ENCODE results near the gene TM9SF4.

The TM9SF4 gene

GRCh38 chr20:32144898-32145662 is 35.6 kb downstream of the TM9SF4 start:
- H3K4me1 Mint-ChIP-seq (ENCODE audit: low read depth) = no peaks in the 10 kb centered on the region
- no peaks in the 10 kb centered on the region for H3K27me3 Mint-ChIP-seq
- intact Hi-C loops (cut with micrococcal nuclease) = no loop called here
- no peak overlapping the region for H3K4me3 Mint-ChIP-seq
- H3K36me3 Mint-ChIP-seq (ENCODE audit: low read depth) = peaks cover 96% of the 10 kb centered on the region
- no peaks in the 10 kb centered on the region for H3K9me3 Mint-ChIP-seq
- no peak overlapping the region for H3K27ac Mint-ChIP-seq

GRCh38 chr20:32149566-32150170 is 40.2 kb downstream of the TM9SF4 start:
- Mint-ChIP-seq H3K4me3 (no peak overlapping the region), H3K36me3 (ENCODE audit: low read depth) (peaks cover 96% of the 10 kb centered on the region), H3K27ac (no peak overlapping the region), H3K4me1 (ENCODE audit: low read depth) (peaks cover 17% of the 10 kb centered on the region), H3K9me3 (no peaks in the 10 kb centered on the region), H3K27me3 (peaks cover 5% of the 10 kb centered on the region)
- intact Hi-C loops (cut with micrococcal nuclease) = no loop called here

GRCh38 chr20:32150291-32150848 is 40.9 kb downstream of the TM9SF4 start:
- H3K4me3 Mint-ChIP-seq = no peak overlapping the region
- H3K4me1 Mint-ChIP-seq (ENCODE audit: low read depth) = peaks cover 24% of the 10 kb centered on the region
- no peaks in the 10 kb centered on the region for H3K9me3 Mint-ChIP-seq
- peaks cover 94% of the 10 kb centered on the region for H3K36me3 Mint-ChIP-seq (ENCODE audit: low read depth)
- H3K27me3 Mint-ChIP-seq = peaks cover 5% of the 10 kb centered on the region
- peak overlapping the region; percentile 45 for H3K27ac Mint-ChIP-seq
- intact Hi-C loops (cut with micrococcal nuclease) = no loop called here

- H3K4me3 Mint-ChIP-seq = no peak overlapping the region
- H3K27ac Mint-ChIP-seq = peak overlapping the region; percentile 21
- intact Hi-C loops (cut with micrococcal nuclease) = no loop called here
- no peaks in the 10 kb centered on the region for H3K9me3 Mint-ChIP-seq
- peaks cover 37% of the 10 kb centered on the region for H3K4me1 Mint-ChIP-seq (ENCODE audit: low read depth)
- H3K27me3 Mint-ChIP-seq = peaks cover 15% of the 10 kb centered on the region
- peaks cover 88% of the 10 kb centered on the region for H3K36me3 Mint-ChIP-seq (ENCODE audit: low read depth)
Measured at GRCh38 chr20:32152421-32153155, 43.1 kb downstream of the TM9SF4 start.

- no peak overlapping the region for H3K4me3 Mint-ChIP-seq
- intact Hi-C loops (cut with micrococcal nuclease) = no loop called here
- H3K4me1 Mint-ChIP-seq (ENCODE audit: low read depth) = peaks cover 37% of the 10 kb centered on the region
- peaks cover 16% of the 10 kb centered on the region for H3K27me3 Mint-ChIP-seq
- peaks cover 88% of the 10 kb centered on the region for H3K36me3 Mint-ChIP-seq (ENCODE audit: low read depth)
- H3K27ac Mint-ChIP-seq = no peak overlapping the region
- no peaks in the 10 kb centered on the region for H3K9me3 Mint-ChIP-seq
Measured at GRCh38 chr20:32153156-32153665, 43.7 kb downstream of the TM9SF4 start.

GRCh38 chr20:32153771-32154170 is 44.3 kb downstream of the TM9SF4 start:
- Mint-ChIP-seq H3K36me3 (ENCODE audit: low read depth) (peaks cover 92% of the 10 kb centered on the region), H3K27ac (no peak overlapping the region)
- intact Hi-C loops (cut with micrococcal nuclease) = loop anchor here (2.0 kb wide), 1 partner anchor 53 kb away; the partner anchor contains the start of genes PLAGL2 and POFUT1

GRCh38 chr20:32155017-32155981 is 45.8 kb downstream of the TM9SF4 start:
- Mint-ChIP-seq H3K4me1 (ENCODE audit: low read depth) (peaks cover 37% of the 10 kb centered on the region), H3K27ac (peak overlapping the region; percentile 68), H3K27me3 (peaks cover 16% of the 10 kb centered on the region), H3K9me3 (no peaks in the 10 kb centered on the region), H3K4me3 (peak overlapping the region; percentile 35), H3K36me3 (ENCODE audit: low read depth) (peaks cover 93% of the 10 kb centered on the region)
- intact Hi-C loops (cut with micrococcal nuclease) = loop anchor here (2.0 to 5.0 kb wide), 2 partner anchors 38 to 52 kb away; partner anchors contain the start of genes PLAGL2 and POFUT1

More at GRCh38 chr20:32153771-32154170, 44.3 kb downstream of the TM9SF4 start:
- no peak overlapping the region for H3K4me3 Mint-ChIP-seq
- H3K27me3 Mint-ChIP-seq = peaks cover 16% of the 10 kb centered on the region
- H3K9me3 Mint-ChIP-seq = no peaks in the 10 kb centered on the region
- peaks cover 37% of the 10 kb centered on the region for H3K4me1 Mint-ChIP-seq (ENCODE audit: low read depth)

- peak overlapping the region; percentile 61 for H3K27ac Mint-ChIP-seq
- peaks cover 11% of the 10 kb centered on the region for H3K27me3 Mint-ChIP-seq
- H3K36me3 Mint-ChIP-seq (ENCODE audit: low read depth) = peaks cover 93% of the 10 kb centered on the region
- no peaks in the 10 kb centered on the region for H3K9me3 Mint-ChIP-seq
- intact Hi-C loops (cut with micrococcal nuclease) = loop anchor here (5.0 kb wide), 1 partner anchor 40 kb away; no protein-coding TSS in a partner anchor
- H3K4me3 Mint-ChIP-seq = no peak overlapping the region
- peaks cover 26% of the 10 kb centered on the region for H3K4me1 Mint-ChIP-seq (ENCODE audit: low read depth)
Measured at GRCh38 chr20:32157611-32158010, 48.1 kb downstream of the TM9SF4 start.

- no peaks in the 10 kb centered on the region for H3K9me3 Mint-ChIP-seq
- no peak overlapping the region for H3K27ac Mint-ChIP-seq
- peaks cover 93% of the 10 kb centered on the region for H3K36me3 Mint-ChIP-seq (ENCODE audit: low read depth)
- H3K4me1 Mint-ChIP-seq (ENCODE audit: low read depth) = peaks cover 24% of the 10 kb centered on the region
- intact Hi-C loops (cut with micrococcal nuclease) = loop anchor here (5.0 kb wide), 1 partner anchor 41 kb away; no protein-coding TSS in a partner anchor
- peaks cover 10% of the 10 kb centered on the region for H3K27me3 Mint-ChIP-seq
- no peak overlapping the region for H3K4me3 Mint-ChIP-seq
Measured at GRCh38 chr20:32158351-32158750, 48.8 kb downstream of the TM9SF4 start.

- Mint-ChIP-seq H3K27ac (no peak overlapping the region), H3K36me3 (ENCODE audit: low read depth) (peaks cover 93% of the 10 kb centered on the region), H3K9me3 (no peaks in the 10 kb centered on the region), H3K4me1 (ENCODE audit: low read depth) (peaks cover 24% of the 10 kb centered on the region), H3K27me3 (peaks cover 10% of the 10 kb centered on the region), H3K4me3 (no peak overlapping the region)
- intact Hi-C loops (cut with micrococcal nuclease) = loop anchor here (5.0 kb wide), 1 partner anchor 42 kb away; no protein-coding TSS in a partner anchor
Measured at GRCh38 chr20:32158943-32159660, 49.6 kb downstream of the TM9SF4 start.

GRCh38 chr20:32159766-32160221 is 50.3 kb downstream of the TM9SF4 start:
- Mint-ChIP-seq H3K36me3 (ENCODE audit: low read depth) (peaks cover 93% of the 10 kb centered on the region), H3K9me3 (no peaks in the 10 kb centered on the region), H3K27ac (no peak overlapping the region), H3K27me3 (peaks cover 10% of the 10 kb centered on the region), H3K4me1 (ENCODE audit: low read depth) (peaks cover 20% of the 10 kb centered on the region), H3K4me3 (no peak overlapping the region)
- intact Hi-C loops (cut with micrococcal nuclease) = loop anchor here (5.0 kb wide), 1 partner anchor 42 kb away; no protein-coding TSS in a partner anchor

GRCh38 chr20:32160341-32160740 is 50.8 kb downstream of the TM9SF4 start:
- Mint-ChIP-seq H3K27ac (no peak overlapping the region), H3K4me1 (ENCODE audit: low read depth) (peaks cover 14% of the 10 kb centered on the region), H3K27me3 (peaks cover 10% of the 10 kb centered on the region), H3K36me3 (ENCODE audit: low read depth) (peaks cover 94% of the 10 kb centered on the region), H3K4me3 (no peak overlapping the region), H3K9me3 (no peaks in the 10 kb centered on the region)
- intact Hi-C loops (cut with micrococcal nuclease) = no loop called here
